Measurements from ENCODE around the gene SPPL2B. TPM values are rescaled to one million over a fixed set of nuclear protein-coding genes. Genes with fewer than 3 reads are reported as not detected.
"Not testable (repeated sequence)": the region's sequence is repeated elsewhere in the genome, so short reads cannot be mapped to it uniquely, and the experiment has no call there.

SPPL2B gene
- 10 to 100 TPM; 24.0 to 42.6 (median 27.4) TPM for total RNA-seq

DNA sequence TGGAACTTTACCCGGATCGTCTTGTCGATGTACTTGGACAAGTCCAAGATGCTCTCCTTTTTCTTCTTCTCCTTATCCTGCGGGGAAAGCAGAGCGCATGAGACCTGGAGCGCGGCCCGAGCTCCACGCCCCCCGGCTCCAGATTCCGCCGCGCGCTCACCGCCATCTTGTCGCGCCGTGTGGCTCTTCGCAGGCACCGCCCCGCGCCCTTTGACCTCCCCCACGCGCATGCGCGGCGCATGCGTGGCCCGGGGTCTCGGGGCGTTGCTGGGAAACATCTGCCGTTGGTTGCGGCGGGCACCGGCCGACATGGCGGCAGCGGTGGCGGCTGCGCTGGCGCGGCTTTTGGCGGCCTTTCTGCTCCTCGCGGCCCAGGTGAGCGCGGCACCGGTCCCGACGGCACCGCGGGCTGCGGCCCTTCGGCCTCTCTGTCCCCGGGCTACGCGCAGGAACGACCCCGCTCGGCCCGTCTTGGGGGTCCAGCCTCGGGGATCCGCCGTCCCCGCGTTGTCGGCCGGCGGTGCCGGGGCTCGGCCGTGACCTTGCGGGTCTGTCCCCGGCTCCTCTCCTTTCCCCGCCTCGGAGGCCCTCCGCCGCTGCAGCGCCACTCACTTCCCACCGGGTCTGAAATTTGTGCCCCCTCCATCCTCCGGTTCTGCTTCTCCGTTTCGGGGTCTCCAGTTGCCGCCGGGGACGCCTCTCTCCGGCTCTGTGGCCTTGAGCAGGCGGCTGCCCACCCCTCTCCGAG is at the start of gene SPPL2B, which contains the start of gene LSM7:
TSS of gene SPPL2B (plus strand) at position 284 of the 748 bp plus-strand sequence. CDS start at position 310, 26 bp downstream.
TSS of gene LSM7 (minus strand) at position 186 of the 748 bp plus-strand sequence. CDS start at position 166, 20 bp downstream.
- ATAC-seq (ENCODE audit: low FRiP score) (peak; percentile 82), DNase-seq (ENCODE audit: low spot score) (peak; percentile 76)
- no peak for TF ChIP-seq CTCF (IDR thresholded peaks at IDR 0.05)

- no peak for TF ChIP-seq CTCF (IDR thresholded peaks at IDR 0.05)
- ATAC-seq (ENCODE audit: low FRiP score) (no peak), DNase-seq (ENCODE audit: low spot score) (no peak)
These were observed 47.7 kb upstream of the SPPL2B start for GRCh38 chr19:2280633-2281264.

- DNase-seq (ENCODE audit: low spot score); ATAC-seq (ENCODE audit: low FRiP score): not testable (repeated sequence)
These were observed 47.0 kb upstream of the SPPL2B start for GRCh38 chr19:2281265-2282061.

DNA sequence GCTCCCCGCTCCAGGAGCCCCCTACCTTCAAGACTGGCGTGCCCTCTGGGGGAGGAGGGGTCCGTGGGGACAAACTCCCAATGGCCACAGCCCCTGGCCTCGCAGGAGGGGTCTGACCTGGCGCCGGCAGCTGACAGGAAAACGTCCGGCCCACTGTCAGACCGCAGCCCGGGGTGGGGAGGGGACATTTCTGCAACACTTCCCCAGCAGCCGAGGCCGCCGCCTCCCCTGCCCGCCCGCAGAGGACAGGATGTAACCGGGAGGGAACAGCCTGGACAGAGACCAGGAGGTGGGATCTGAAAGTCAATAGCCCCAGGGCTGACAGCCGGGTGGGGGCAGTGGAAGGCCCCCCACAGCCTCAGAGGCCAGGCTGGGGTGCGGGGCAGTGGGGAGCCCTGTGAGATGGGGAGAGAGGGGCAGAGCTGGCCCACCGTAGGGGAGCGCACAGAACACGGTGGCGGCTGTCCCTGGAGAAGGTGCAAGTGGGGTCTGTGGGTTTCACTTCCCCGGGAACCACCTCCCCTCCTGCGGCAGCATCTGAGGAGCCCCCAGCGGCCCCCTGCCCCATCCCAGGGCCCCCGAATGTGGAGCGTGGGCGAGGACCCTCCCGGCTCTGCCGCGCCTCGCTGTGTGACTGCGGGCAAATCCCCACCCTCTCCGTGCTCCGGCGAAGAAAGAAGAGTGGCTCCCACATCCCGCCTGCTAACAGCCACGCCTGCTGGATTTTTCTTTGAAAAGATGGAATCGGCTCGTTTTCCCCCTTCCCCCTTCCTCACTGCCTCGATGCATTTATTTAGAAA is 46.2 kb upstream of the SPPL2B start, which contains the start of gene PEAK3:
TSS of gene PEAK3 (minus strand) at position 114 of the 800 bp plus-strand sequence. CDS start 1,244 bp downstream, outside the sequence.
- ATAC-seq (ENCODE audit: low FRiP score) (peak; percentile 35), DNase-seq (ENCODE audit: low spot score) (no peak)

DNA sequence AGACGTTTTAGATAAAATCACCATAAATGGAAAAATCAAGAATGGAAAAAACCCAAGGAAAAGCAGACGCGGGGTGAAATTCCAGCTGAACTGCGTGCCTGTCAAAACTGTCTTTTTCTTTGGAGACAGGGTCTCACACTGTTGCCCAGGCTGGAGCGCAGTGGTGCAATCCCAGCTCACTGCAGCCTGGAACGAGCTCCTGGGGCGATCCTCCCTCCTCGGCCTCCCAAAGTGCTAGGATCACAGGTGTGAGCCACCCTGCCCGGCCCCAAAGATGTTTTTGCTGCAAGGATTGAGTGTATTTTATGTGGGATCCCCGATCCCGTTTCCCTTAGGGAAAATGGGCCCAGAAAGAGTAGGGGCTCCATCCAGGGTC is 45.6 kb upstream of the SPPL2B start:
- TF ChIP-seq CTCF (IDR thresholded peaks at IDR 0.05) = no peak
- DNase-seq (ENCODE audit: low spot score) = no peak
- no peak for ATAC-seq (ENCODE audit: low FRiP score)

More for the DNA sequence above, 46.2 kb upstream of the SPPL2B start, which contains the start of gene PEAK3:
- TF ChIP-seq CTCF (IDR thresholded peaks at IDR 0.05) = no peak

GRCh38 chr19:2283835-2284507 is 44.5 kb upstream of the SPPL2B start:
- DNase-seq (ENCODE audit: low spot score) (no peak), ATAC-seq (ENCODE audit: low FRiP score) (no peak)
- TF ChIP-seq CTCF (IDR thresholded peaks at IDR 0.05) = no peak
